HG02678 (cell line): Measurements from ENCODE around the gene PRKAG1.
A peak's percentile ranks its signal among the peaks of the same experiment; 100 is the strongest.

Experiments
- ATAC-seq: cut with Tn5 transposase; IDR thresholded peaks from one replicate; pipeline ENCODE4 v1.9.1; 2021; ENCODE audit warnings: mild to moderate bottlenecking, moderate library complexity; ENCODE audit not compliant: unreplicated experiment

Gene PRKAG1

DNA sequence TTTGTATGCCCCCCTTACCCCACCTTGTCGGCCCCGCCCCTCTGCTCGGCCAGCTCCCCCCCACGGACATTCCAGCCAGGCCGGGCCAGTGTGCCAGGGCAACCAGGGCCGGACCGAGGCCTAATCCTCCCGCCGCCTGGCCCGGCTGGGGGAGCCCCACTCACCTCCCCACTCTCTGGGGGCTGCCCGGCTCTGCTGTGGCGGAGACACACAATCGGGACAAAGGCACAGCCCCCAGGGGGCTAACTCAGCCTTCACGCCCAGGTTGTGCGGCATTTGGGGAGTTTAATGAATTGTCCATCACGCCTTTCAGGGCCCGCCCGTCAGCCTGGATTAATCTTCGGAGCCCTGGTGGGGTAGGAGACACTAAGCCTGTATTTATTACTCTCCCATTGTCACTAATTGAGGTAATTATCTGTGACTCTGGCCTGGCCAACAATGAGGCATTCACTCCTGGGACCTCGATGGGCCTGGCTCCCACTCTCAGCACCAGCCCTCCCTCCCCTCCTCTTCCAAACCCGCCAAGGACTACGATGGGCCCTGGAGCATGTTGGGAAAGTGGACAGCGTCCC, 31.8 kb downstream of the PRKAG1 start:
- no peak for ATAC-seq

DNA sequence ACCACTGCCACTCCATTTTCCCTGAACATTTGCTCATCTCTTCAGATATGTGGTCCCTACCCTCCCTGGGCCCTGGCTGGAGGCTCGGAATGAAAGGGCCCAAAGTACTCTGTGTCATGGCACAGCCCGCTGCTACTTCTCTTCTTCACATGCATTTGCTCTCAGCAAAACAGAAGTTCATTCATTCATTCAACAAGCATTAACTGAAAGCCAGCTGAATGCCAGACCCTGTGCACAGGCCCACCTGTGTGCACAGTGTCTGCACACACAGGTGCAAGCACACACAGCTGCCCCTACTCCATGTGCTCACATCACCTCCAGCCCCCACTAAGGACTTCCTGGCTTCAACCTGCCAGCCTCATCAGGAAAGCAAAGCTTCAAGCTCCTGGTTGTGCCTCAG, 32.7 kb downstream of the PRKAG1 start:
- ATAC-seq: no peak

DNA sequence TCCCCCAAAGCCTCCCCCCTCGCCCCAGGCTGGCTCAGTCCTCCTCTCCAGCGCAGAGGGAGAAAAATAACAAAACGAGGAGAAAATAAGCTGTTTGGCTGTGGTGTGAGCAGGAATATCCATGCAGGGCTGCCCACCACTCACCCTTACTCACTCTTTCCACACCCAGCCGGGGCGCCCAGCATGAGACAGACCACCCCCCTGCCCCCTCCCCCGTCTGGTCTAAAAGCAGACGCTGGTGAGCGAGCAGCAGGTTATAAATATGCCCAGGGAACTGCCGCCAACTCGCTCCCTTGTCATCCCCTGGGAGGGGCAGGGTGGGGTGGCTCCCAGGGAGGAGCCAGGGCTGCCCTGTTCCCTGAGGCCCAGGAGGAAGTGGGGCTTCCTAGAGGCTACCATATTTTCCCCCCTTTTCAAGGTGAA, 33.1 kb downstream of the PRKAG1 start:
- no peak for ATAC-seq

DNA sequence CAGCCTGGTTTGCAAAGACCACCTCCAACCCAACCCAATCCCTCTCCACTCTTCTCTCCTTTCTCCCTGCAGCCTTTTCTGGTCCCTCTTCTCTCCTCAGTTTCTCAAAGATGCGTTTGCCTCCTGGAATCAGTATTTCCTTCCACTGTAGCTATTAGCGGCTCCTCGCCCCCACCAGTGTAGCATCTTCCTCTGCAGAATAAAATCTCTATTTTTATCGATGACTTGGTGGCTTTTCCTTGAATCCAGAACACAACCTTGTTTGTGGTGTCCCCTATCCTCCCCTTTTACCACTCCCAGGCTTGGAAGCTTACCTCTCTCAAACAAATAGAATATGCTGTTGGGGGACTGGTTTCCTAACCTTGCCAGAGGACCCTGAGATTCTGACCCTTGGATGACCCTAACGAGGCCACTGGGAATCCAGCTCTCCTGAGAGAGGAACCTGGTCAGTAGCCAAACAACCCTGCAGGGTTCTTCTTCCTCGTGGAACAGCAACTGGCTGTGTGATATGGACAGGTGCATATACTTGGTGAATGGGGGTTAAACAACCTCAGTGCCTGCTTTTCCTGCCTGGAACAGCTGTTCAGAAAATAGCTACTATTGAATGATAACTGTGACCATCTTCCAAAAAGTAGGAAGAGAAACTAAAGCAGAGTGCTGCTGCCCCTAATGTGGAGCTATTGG, 36.0 kb downstream of the PRKAG1 start:
- no peak for ATAC-seq

DNA sequence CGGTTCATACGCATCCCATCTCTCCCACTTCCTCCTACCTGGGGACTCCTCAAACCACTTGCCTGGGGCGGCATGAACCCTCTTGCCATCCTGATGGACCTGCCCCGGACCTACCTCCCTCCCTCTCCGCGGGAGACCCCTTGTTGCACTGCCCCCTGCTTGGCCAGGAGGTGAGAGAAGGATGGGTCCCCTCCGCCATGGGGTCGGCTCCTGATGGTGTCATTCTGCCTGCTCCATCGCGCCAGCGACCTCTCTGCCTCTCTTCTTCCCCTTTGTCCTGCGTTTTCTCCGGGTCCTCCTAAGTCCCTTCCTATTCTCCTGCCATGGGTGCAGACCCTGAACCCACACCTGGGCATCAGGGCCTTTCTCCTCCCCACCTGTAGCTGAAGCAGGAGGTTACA, 36.8 kb downstream of the PRKAG1 start:
- ATAC-seq: no peak

DNA sequence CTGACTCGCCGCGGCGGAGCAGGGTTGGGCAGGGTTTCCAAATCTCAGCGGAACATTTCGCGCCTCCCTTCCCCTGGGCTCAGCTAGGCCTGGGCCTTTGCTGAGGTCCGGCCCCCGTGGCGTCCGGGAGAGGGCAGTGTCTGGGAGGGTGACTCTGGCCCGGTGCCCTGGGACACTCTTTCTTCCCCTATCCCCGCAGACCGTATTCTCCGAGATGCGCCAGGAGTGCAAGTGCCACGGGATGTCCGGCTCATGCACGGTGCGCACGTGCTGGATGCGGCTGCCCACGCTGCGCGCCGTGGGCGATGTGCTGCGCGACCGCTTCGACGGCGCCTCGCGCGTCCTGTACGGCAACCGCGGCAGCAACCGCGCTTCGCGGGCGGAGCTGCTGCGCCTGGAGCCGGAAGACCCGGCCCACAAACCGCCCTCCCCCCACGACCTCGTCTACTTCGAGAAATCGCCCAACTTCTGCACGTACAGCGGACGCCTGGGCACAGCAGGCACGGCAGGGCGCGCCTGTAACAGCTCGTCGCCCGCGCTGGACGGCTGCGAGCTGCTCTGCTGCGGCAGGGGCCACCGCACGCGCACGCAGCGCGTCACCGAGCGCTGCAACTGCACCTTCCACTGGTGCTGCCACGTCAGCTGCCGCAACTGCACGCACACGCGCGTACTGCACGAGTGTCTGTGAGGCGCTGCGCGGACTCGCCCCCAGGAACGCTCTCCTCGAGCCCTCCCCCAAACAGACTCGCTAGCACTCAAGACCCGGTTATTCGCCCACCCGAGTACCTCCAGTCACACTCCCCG, 37.4 kb downstream of the PRKAG1 start:
- ATAC-seq: no peak

DNA sequence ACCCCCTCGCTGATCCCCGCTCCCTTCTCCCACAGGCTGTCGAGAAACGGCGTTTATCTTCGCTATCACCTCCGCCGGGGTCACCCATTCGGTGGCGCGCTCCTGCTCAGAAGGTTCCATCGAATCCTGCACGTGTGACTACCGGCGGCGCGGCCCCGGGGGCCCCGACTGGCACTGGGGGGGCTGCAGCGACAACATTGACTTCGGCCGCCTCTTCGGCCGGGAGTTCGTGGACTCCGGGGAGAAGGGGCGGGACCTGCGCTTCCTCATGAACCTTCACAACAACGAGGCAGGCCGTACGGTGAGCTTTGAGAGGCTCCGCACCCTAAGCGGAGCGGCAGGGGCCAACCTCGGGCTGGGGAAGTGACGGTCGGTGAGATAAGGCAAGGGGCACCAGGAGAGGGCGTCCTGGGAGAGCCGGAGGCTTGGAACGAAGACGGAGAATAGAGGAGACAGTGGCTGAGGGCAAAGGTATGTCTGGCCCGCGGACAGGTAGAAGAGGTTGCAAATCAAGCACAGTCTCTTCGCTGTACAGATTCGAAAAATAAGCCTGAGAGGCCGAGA, 38.1 kb downstream of the PRKAG1 start:
- ATAC-seq: no peak

DNA sequence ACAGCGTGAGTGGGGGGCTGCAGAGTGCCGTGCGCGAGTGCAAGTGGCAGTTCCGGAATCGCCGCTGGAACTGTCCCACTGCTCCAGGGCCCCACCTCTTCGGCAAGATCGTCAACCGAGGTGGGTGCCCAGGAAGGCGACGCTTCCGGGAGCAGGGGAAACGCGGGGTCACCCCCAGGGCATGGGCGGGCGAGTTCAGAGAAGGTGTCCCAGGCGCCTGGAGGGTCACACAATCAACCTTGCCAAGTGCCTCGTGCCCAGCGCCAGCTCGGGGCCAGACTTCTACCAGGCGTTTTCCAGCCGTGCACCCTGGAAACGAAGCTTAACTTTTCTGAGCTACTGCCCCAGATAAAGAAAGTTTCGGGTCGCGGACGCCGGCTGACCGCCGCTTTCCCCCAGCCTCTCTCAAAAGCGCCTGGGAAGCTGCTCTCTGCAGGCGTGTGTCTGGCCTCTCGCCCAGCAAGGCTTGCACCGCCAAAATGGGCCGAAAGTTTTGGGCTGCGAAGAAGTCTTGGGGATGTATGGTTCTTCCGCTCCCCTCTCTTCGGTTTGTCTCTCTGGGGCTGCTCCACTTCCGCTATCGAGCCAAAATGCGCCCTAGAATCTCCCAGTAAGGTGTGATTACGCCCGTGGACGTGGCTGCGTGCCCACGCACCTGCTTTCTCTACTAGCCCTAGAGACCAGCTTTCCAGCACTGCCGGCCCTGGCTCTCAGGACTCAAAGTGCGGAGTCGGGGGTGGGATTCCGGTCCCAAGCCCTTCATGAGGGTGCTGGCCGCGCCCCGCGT, 38.8 kb downstream of the PRKAG1 start:
- ATAC-seq: no peak

DNA sequence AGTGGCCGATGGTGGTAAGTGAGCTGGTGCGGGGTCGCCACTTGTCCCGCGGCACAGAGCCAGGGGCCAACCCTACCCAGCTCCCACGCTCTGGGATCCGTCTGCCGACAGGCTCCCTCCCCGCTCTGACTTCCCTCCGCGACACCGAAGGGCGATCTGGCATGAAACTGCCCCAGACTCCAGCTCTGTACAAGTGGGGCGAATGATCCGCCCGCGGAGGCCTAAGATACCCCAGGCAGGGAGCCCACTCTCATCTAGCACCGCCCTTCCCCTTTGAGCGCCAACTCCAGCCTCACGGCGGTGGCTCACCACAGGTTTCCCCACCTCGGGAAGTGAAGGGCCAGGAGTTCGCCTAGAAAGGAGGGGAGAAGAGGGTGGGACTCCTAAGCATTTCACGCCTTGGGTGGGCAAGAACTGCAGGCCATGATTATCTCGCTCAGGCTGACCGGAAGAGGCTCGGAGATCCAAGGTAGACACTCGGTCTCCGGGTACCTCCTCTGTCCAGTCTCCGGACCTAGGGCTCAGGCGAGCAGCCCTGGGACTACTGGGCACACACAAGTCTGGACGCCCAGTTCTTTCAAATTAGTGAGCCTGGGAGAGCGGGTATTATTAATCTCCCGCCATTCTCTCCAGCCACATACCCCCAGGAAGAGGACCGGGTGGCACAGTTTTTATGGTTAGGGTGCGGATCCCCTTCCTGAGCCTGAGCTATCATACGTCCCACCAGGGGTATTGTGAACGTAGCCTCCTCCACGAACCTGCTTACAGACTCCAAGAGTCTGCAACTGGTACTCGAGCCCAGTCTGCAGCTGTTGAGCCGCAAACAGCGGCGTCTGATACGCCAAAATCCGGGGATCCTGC, 39.6 kb downstream of the PRKAG1 start:
- no peak for ATAC-seq

DNA sequence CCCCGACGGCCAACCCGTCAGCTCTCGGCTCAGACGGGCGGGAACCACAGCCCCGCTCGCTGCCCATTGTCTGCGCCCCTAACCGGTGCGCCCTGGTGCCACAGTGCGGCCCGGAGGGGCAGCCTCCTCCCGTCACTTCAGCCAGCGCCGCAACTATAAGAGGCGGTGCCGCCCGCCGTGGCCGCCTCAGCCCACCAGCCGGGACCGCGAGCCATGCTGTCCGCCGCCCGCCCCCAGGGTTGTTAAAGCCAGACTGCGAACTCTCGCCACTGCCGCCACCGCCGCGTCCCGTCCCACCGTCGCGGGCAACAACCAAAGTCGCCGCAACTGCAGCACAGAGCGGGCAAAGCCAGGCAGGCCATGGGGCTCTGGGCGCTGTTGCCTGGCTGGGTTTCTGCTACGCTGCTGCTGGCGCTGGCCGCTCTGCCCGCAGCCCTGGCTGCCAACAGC, 40.3 kb downstream of the PRKAG1 start, which contains the start of gene WNT1:
Gene WNT1, plus strand, starts transcription at position 32 of the 450 bp plus-strand sequence. Its CDS starts 329 bp downstream, at position 361.
- ATAC-seq: no peak

DNA sequence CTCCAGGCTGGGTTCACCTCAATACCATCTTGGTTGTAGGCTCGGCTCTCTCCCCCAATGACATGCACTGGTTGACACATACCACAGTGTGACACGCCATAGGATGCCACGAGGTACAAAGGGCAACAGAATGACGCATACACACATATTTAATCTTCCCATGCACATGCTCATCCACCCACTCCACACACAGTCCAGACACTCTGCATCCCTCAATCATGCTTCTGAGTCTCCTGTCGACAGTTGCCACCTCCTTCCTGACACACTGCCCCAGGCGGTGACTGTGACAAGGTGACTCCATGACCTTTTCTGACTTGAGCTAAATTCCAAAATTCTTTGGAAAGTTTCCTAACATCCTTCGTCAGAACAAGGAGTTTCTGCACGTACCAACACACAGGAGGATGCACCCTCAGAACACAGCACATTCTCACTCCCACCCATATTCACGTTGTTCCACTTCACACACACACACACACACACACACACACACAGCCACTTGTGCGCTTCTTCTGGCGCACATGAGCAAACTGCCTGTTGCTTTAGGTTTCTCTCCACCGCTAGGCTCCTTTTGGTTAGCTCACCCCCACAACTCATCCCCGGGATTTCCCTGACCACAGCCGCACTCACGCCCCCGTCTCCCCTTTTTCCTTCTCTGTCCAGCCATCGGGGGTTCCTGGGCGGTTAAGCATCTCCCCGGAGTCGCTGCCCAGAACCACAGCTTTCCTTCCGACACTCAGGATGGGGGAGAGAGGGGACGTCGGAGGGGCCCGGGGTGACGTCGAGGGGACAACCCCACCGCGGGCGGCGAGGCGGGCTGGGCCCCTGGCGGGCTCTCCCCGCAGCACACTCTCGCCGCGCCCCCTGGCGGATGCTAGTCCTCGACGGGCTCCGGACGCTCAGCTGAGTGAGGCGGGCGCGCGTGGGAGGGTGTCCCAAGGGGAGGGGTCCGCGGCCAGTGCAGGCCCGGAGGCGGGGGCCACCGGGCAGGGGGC, 41.0 kb downstream of the PRKAG1 start:
- ATAC-seq: peak; percentile 52

DNA sequence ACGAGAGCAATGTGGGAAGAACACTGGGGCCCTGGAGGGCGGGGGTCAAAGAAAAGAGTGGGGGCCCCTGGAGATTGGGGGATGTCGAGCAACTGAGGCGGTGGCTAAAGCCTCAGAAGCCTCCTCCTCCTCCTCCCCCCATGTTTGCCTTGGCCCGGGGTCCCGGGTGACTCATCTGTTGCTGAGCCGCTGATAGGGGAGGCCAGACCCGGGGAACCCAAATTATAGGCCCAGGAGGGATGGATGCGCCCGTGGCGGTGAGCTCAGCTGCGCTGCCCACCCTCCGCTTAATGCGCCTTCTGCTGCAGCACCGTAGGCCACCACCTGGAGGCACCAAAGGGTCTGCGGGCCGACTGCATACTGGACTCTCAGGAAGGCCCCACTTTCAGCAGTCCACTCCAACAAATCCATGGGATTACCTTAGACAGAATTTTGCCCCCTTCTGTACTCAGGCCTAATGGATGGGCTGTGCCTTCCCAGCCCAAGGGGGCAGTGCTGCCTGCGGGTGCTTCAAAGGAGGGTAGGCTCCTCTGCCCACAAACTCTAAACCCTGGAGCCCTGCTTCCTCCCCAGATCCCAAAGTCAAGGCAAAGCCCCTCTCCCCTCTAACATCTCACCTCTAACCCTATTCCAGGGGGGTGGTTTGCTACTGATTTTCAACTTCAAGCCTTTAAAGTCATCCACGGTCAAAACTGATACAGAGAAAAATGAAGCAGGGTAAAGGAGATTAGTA, 44.5 kb downstream of the PRKAG1 start:
- ATAC-seq: no peak

DNA sequence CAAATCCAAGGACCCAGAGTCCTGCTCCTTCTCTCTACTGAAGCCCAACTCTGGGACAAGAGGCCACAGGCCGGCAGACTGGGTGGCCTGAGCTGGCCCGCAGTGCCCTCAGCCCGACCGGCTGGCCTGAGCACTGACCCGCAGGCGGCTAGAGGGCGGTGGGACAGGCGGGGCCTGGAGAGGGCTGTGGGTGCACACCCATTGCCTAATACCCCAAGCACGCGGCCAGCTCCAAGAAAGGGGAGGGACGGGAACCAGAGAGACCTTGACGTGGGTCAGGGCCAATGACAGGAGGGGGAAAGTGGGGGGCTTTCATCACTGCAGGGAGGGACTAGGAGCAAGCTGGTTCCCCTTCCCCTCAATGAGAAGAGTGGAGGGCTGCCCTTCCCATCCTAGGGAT, 45.0 kb downstream of the PRKAG1 start:
- ATAC-seq: no peak

DNA sequence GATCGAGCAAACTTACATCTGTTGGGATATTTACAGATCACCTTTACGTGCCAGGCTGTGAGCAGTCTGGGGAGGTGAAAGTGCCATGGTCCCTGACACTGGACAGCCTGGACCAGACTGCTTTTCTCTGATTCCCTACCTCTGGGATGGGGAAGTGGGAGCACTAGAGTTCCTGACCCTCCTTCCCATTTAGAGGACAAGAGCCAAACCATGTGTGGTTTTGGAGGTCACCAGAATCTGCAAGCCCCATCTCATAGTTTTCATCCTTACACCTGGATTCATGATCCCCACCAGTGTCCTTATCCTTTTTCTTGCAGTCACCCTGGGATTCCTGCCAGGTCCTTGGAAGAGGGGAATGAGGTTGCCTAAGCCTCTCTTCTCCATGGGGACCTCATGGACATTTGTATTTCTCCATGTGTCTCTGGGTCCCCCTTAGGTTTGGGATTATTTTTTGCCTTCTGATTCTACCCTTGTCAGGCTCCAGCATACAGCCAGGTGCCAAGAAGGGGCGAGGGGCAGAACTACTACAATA, 45.6 kb downstream of the PRKAG1 start:
- ATAC-seq: no peak

DNA sequence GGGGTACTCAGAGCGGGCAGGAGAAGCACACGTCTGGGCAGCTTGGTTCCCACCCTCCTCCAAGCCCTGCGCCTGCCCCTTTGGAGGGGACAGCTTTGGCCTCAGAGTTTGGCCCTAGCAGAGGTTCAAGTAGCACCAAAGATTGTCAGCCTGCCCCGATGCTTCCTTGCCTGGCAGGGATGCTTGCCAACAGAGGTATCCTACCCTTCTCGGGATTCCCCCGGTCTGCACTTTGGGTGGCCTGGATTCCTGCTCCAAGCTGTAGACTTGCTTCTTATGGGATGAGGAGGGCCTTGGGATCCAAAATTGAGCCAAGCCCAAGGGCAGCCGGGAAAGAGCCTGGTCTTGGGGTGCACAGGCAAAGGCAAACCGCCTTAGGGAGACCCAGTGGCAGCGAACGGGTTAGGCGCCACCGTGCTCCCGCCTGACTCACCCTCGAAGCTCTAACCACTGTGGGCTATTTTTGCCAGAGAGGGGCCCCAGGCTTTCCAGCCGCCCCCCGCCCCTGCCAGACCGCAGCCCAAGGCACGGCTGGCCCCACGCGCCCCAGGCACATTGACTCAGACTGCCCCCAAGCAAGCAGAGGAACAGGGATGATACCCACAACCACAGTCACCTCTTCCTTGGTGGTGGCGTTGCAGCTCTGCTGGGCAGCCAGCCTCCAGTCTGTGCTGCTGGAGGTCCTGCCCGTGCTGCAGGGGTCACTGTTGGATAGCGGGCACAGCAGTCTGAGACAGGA, 46.2 kb downstream of the PRKAG1 start:
- ATAC-seq: no peak

DNA sequence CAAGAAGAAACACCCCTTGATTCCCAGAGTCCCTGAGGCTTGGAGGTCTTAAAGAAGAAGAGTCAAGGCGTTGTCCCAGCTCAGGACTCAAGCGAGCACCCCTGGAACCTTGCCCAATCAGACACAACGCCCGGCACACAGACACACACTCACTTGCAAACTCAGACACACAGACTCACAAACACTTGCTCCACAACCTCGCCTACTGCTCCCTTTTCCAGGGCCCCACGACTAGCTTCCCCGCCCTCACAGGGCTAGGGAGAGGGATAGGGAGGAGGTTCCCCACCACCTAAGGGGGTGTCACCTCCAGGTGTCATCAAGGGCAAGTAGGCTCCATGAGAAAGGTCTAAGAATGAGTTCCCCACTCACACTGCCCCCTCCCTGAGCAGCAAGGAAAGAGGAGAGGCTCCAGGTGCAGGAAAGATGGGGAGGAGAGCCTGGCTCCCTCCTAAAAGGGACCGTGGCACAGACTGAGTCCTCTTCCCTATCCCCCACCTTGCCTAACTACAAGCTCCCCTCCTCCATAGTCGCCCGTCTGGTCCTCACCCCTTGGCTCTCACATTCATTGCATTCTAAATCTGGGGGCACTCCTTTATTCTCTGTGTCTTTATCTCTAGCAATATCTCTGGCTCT, 47.8 kb downstream of the PRKAG1 start:
- ATAC-seq: no peak
